ENCODE data around the gene FCGR3B.
"Not testable (repeated sequence)": the region's sequence is repeated elsewhere in the genome, so short reads cannot be mapped to it uniquely, and the experiment has no call there.

The FCGR3B gene

GRCh38 chr1:161636189-161636782 lies 5.3 kb upstream of the FCGR3B start:
- not testable (repeated sequence) for H3K27ac ChIP-seq (ENCODE audit: low read depth, low read length); H3K4me1 ChIP-seq (ENCODE audit: control insufficient read depth, insufficient read depth, low read length); H3K9ac ChIP-seq (ENCODE audit: low read length); H3K27me3 ChIP-seq (ENCODE audit: control insufficient read depth, insufficient read depth, low read length); H3K9me3 ChIP-seq (ENCODE audit: control insufficient read depth, insufficient read depth, low read depth, low read length); H3K4me3 ChIP-seq (ENCODE audit: low read depth, low read length); H3K36me3 ChIP-seq (ENCODE audit: control insufficient read depth, insufficient read depth, low read length)

DNA sequence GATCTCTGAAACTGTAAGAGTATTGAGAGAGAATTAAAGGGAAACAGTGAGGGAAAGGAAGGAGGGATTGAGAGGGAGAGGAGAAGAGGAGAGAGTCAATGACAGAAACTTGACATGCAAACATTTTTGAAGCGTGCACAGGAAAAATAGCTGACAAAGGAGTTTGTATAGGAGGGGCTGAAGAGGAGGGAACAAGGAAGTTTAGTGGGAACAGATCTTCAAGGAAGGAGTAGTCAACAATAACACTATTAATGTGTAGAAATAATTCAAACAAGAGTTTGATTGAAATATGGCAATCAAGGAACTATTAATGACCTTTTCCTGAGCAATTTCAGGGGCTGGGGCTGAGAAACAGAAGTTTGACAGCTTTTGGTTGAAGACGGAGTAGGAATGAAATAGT lies 4.0 kb upstream of the FCGR3B start:
- H3K27me3 ChIP-seq (ENCODE audit: control insufficient read depth, insufficient read depth, low read length); H3K9me3 ChIP-seq (ENCODE audit: control insufficient read depth, insufficient read depth, low read depth, low read length); H3K36me3 ChIP-seq (ENCODE audit: control insufficient read depth, insufficient read depth, low read length); H3K4me1 ChIP-seq (ENCODE audit: control insufficient read depth, insufficient read depth, low read length); H3K4me3 ChIP-seq (ENCODE audit: low read depth, low read length); H3K9ac ChIP-seq (ENCODE audit: low read length); H3K27ac ChIP-seq (ENCODE audit: low read depth, low read length): not testable (repeated sequence)

DNA sequence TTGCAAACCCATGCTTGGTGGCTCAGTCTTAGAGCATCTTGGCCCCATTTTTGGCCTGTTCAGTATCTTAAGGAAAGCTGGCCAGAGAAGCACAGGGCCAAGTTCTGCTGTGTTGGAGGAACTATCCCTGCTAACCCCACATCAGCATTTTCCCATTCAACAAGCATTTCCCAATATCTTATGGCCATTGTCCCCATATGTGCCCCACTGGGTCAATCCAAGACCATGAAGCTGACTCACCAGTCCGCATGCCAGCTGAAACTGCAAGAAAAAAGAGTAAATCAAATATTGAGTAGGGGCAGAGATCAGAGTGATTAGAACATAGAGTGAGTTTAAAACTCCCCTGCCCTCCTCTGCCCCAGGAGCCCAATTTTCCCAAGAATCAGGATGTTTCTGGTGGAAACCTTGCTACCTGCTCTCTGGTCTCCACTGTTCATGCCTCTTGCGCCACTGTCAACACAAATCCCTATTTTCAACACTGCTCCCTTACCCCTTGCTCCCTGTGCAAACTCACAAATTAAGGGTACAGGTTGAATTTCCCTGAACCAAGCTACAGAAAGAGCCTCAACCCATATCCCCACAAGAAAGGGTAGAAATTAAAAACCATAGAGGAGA lies 741 bp downstream of the FCGR3B start:
- not testable (repeated sequence) for H3K4me1 ChIP-seq (ENCODE audit: control insufficient read depth, insufficient read depth, low read length); H3K4me3 ChIP-seq (ENCODE audit: low read depth, low read length); H3K9ac ChIP-seq (ENCODE audit: low read length); H3K9me3 ChIP-seq (ENCODE audit: control insufficient read depth, insufficient read depth, low read depth, low read length); H3K36me3 ChIP-seq (ENCODE audit: control insufficient read depth, insufficient read depth, low read length); H3K27me3 ChIP-seq (ENCODE audit: control insufficient read depth, insufficient read depth, low read length); H3K27ac ChIP-seq (ENCODE audit: low read depth, low read length)

- H3K27ac ChIP-seq (ENCODE audit: low read depth, low read length); H3K9ac ChIP-seq (ENCODE audit: low read length): not testable (repeated sequence)
Observed at GRCh38 chr1:161626445-161627146, 4.4 kb downstream of the FCGR3B start.

GRCh38 chr1:161624605-161625004 lies 6.4 kb downstream of the FCGR3B start:
- H3K27ac ChIP-seq (ENCODE audit: low read depth, low read length); H3K9ac ChIP-seq (ENCODE audit: low read length); H3K4me1 ChIP-seq (ENCODE audit: control insufficient read depth, insufficient read depth, low read length): not testable (repeated sequence)

More at GRCh38 chr1:161626445-161627146, 4.4 kb downstream of the FCGR3B start:
- peaks cover 15% of the 10 kb centered on the region for H3K27me3 ChIP-seq (ENCODE audit: control insufficient read depth, insufficient read depth, low read length)
- not testable (repeated sequence) for H3K36me3 ChIP-seq (ENCODE audit: control insufficient read depth, insufficient read depth, low read length); H3K4me1 ChIP-seq (ENCODE audit: control insufficient read depth, insufficient read depth, low read length); H3K4me3 ChIP-seq (ENCODE audit: low read depth, low read length); H3K9me3 ChIP-seq (ENCODE audit: control insufficient read depth, insufficient read depth, low read depth, low read length)

GRCh38 chr1:161623401-161624051 lies 7.5 kb downstream of the FCGR3B start:
- H3K27ac ChIP-seq (ENCODE audit: low read depth, low read length); H3K36me3 ChIP-seq (ENCODE audit: control insufficient read depth, insufficient read depth, low read length); H3K4me3 ChIP-seq (ENCODE audit: low read depth, low read length); H3K9me3 ChIP-seq (ENCODE audit: control insufficient read depth, insufficient read depth, low read depth, low read length); H3K9ac ChIP-seq (ENCODE audit: low read length); H3K4me1 ChIP-seq (ENCODE audit: control insufficient read depth, insufficient read depth, low read length): not testable (repeated sequence)
- peaks cover 22% of the 10 kb centered on the region for H3K27me3 ChIP-seq (ENCODE audit: control insufficient read depth, insufficient read depth, low read length)

More at GRCh38 chr1:161624605-161625004, 6.4 kb downstream of the FCGR3B start:
- H3K9me3 ChIP-seq (ENCODE audit: control insufficient read depth, insufficient read depth, low read depth, low read length); H3K36me3 ChIP-seq (ENCODE audit: control insufficient read depth, insufficient read depth, low read length); H3K4me3 ChIP-seq (ENCODE audit: low read depth, low read length): not testable (repeated sequence)
- H3K27me3 ChIP-seq (ENCODE audit: control insufficient read depth, insufficient read depth, low read length): peaks cover 22% of the 10 kb centered on the region

DNA sequence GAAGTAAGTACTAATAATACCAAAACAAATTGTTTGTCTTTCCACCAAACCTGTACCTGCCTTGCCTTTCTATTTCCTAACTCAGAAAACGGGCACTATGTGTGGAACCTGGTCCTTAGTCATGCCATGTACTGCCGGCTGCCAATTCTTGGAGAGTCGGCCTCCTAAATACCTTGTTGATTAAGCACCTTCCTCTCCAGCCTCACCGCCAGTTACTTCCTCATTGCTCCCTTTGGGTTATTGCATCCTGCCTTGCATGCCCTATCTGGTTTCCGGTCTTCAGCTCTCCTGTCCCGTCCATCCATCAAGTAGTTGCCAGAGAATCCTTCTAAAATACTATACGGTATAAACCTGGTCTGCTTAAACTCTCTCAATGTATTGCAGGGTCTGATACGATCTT lies 8.9 kb downstream of the FCGR3B start:
- H3K36me3 ChIP-seq (ENCODE audit: control insufficient read depth, insufficient read depth, low read length); H3K4me1 ChIP-seq (ENCODE audit: control insufficient read depth, insufficient read depth, low read length); H3K9me3 ChIP-seq (ENCODE audit: control insufficient read depth, insufficient read depth, low read depth, low read length); H3K27ac ChIP-seq (ENCODE audit: low read depth, low read length); H3K9ac ChIP-seq (ENCODE audit: low read length): not testable (repeated sequence)
- Histone ChIP-seq H3K27me3 (ENCODE audit: control insufficient read depth, insufficient read depth, low read length) (peaks cover 22% of the 10 kb centered on the region), H3K4me3 (ENCODE audit: low read depth, low read length) (peak overlapping the region; percentile 74)

DNA sequence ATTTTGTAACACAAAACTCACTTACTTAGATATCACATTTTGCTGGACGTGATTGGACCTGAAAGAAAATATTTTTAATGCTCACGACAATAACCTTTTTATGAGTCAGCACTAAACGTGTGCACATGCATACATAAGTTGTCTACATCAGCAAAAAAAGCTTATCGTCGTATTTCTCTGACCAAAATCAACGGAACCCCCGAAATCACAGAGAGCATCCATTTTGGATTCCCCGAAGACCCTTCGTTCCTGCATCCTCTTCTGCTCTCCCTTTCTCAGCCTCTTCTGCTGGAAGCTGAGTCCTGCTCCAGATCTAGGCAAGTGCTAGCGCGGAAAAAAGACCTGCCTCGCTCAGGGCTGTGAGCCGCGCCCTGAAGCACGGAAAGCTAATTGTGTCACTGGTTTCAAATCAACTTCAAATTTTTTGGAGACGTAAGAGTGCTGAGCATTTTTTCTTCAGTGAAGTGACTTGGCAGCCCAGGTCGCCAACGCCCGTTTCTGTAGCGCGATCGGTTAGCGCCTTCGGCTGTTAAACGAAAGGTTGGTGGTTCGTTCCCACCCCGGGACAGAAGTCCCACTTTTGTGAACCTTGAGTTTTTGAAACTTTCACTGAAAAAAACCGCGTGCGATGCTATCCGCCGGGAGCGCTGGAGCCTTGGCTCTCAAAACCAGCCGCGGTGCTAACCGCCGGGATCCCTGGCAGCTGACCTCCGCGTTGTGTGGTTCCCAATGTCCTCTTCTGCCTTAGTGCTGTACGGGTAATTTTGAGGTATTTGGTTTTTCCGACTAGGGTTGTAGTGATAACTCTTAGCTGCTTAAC lies 9.6 kb downstream of the FCGR3B start:
- not testable (repeated sequence) for H3K27ac ChIP-seq (ENCODE audit: low read depth, low read length); H3K4me1 ChIP-seq (ENCODE audit: control insufficient read depth, insufficient read depth, low read length); H3K36me3 ChIP-seq (ENCODE audit: control insufficient read depth, insufficient read depth, low read length); H3K9me3 ChIP-seq (ENCODE audit: control insufficient read depth, insufficient read depth, low read depth, low read length)
- H3K27me3 ChIP-seq (ENCODE audit: control insufficient read depth, insufficient read depth, low read length): peaks cover 22% of the 10 kb centered on the region
- peak overlapping the region; percentile 32 for H3K9ac ChIP-seq (ENCODE audit: low read length)
- peak overlapping the region; percentile 74 for H3K4me3 ChIP-seq (ENCODE audit: low read depth, low read length)

- not testable (repeated sequence) for H3K27ac ChIP-seq (ENCODE audit: low read depth, low read length); H3K9ac ChIP-seq (ENCODE audit: low read length); H3K9me3 ChIP-seq (ENCODE audit: control insufficient read depth, insufficient read depth, low read depth, low read length); H3K36me3 ChIP-seq (ENCODE audit: control insufficient read depth, insufficient read depth, low read length); H3K4me1 ChIP-seq (ENCODE audit: control insufficient read depth, insufficient read depth, low read length); H3K4me3 ChIP-seq (ENCODE audit: low read depth, low read length)
- H3K27me3 ChIP-seq (ENCODE audit: control insufficient read depth, insufficient read depth, low read length): peaks cover 22% of the 10 kb centered on the region
Observed at GRCh38 chr1:161620399-161620798, 10.6 kb downstream of the FCGR3B start.

- H3K27ac ChIP-seq (ENCODE audit: low read depth, low read length); H3K9ac ChIP-seq (ENCODE audit: low read length); H3K4me3 ChIP-seq (ENCODE audit: low read depth, low read length); H3K9me3 ChIP-seq (ENCODE audit: control insufficient read depth, insufficient read depth, low read depth, low read length); H3K4me1 ChIP-seq (ENCODE audit: control insufficient read depth, insufficient read depth, low read length); H3K36me3 ChIP-seq (ENCODE audit: control insufficient read depth, insufficient read depth, low read length): not testable (repeated sequence)
- peaks cover 19% of the 10 kb centered on the region for H3K27me3 ChIP-seq (ENCODE audit: control insufficient read depth, insufficient read depth, low read length)
Observed at GRCh38 chr1:161618517-161618916, 12.5 kb downstream of the FCGR3B start.

All from HUES6 (cell line).